MM.1S (cell line): ENCODE measurements around the gene CXXC4.

Source experiments
- DNase-seq: peaks from one replicate; pipeline ENCODE4 v3.0.0-alpha.2; 2015
- H2AFZ ChIP-seq: fragments of 300-600 bp; sonication (generic); 2 replicates; pipeline ENCODE4 v1.6.0; 2016; ENCODE audit warnings: antibody characterized with exemption, low read length
- H3F3A ChIP-seq: fragments of 300-600 bp; sonication (generic); 2 replicates; pipeline ENCODE4 v1.6.1; 2016; ENCODE audit warnings: mild to moderate bottlenecking, antibody characterized with exemption, low read length, moderate library complexity, mixed read lengths; ENCODE audit not compliant: insufficient read depth
- H3K27ac ChIP-seq: fragments of 300-600 bp; sonication (generic); 2 replicates; pipeline ENCODE4 v1.5.1; 2016; ENCODE audit warnings: mild to moderate bottlenecking, low read length
- H3K27me3 ChIP-seq: fragments of 300-600 bp; sonication (generic); replicated peaks from 2 replicates; pipeline ENCODE4 v1.6.0; 2016; ENCODE audit warnings: low read length; ENCODE audit not compliant: insufficient read depth
- H3K36me3 ChIP-seq: fragments of 300-600 bp; sonication (generic); replicated peaks from 2 replicates; pipeline ENCODE4 v1.6.1; 2016; ENCODE audit warnings: mild to moderate bottlenecking, low read length, mixed read lengths; ENCODE audit not compliant: insufficient read depth
- H3K4me1 ChIP-seq: fragments of 300-600 bp; sonication (generic); 2 replicates; pipeline ENCODE4 v1.6.1; 2016; ENCODE audit warnings: low read length, mixed read lengths
- H3K4me2 ChIP-seq: fragments of 300-600 bp; sonication (generic); 2 replicates; pipeline ENCODE4 v1.6.0; 2016; ENCODE audit warnings: low read depth, low read length
- H3K4me3 ChIP-seq: fragments of 300-600 bp; sonication (generic); 2 replicates; pipeline ENCODE4 v1.5.1; 2016; ENCODE audit warnings: low read length, mixed read lengths
- H3K79me2 ChIP-seq: fragments of 300-600 bp; sonication (generic); 2 replicates; pipeline ENCODE4 v1.6.1; 2016; ENCODE audit warnings: mixed run types, low read length, mixed read lengths
- H3K9ac ChIP-seq: fragments of 300-600 bp; sonication (generic); 2 replicates; pipeline ENCODE4 v1.6.1; 2016; ENCODE audit warnings: low read length, mixed read lengths
- H3K9me2 ChIP-seq: fragments of 300-600 bp; sonication (generic); replicated peaks from 2 replicates; pipeline ENCODE4 v1.6.1; 2016; ENCODE audit warnings: mild to moderate bottlenecking, low read length, mixed read lengths; ENCODE audit not compliant: insufficient read depth
- H3K9me3 ChIP-seq: fragments of 300-600 bp; sonication (generic); replicated peaks from 2 replicates; pipeline ENCODE4 v1.6.1; 2016; ENCODE audit warnings: mild to moderate bottlenecking, low read length, mixed read lengths; ENCODE audit not compliant: insufficient read depth
- H4K20me1 ChIP-seq: fragments of 300-600 bp; sonication (generic); 2 replicates; pipeline ENCODE4 v1.6.1; 2016; ENCODE audit warnings: mild to moderate bottlenecking, low read length, moderate library complexity, mixed read lengths; ENCODE audit not compliant: insufficient read depth
- EZH2 ChIP-seq: fragments of 300-600 bp; sonication (generic); optimal IDR thresholded peaks from 2 replicates; pipeline ENCODE3; 2017; ENCODE audit warnings: low read depth, mild to moderate bottlenecking, antibody characterized with exemption, low read length, mixed read lengths
- EZH2phosphoT487 ChIP-seq: fragments of 300-600 bp; sonication (generic); IDR thresholded peaks from 2 replicates; pipeline ENCODE4 v1.6.1; 2018; ENCODE audit warnings: antibody characterized with exemption, low read length
- TF ChIP-seq, protein P1 (sequence below): fragments of 300-600 bp; sonication (generic); IDR thresholded peaks from 2 replicates; pipeline ENCODE4 v1.5.1; 2016; ENCODE audit warnings: antibody characterized with exemption, low read length, mixed read lengths

The CXXC4 gene

GRCh38 chr4:104491481-104492182 is 3.1 kb downstream of the CXXC4 start:
- H3K4me1 ChIP-seq = peaks cover 26% of the 10 kb centered on the region
- DNase-seq = no peak
- peak overlapping the region; percentile 81 for H3K9ac ChIP-seq
- H3F3A ChIP-seq = peaks cover 89% of the 10 kb centered on the region
- H2AFZ ChIP-seq = 0 out of 2 replicates have a peak overlapping the region, but pooled peaks have one; percentile 25
- H3K9me2 ChIP-seq = no peaks in the 10 kb centered on the region
- H3K27ac ChIP-seq = peak overlapping the region; percentile 90
- H3K4me3 ChIP-seq = peak overlapping the region; percentile 68
- no peaks in the 10 kb centered on the region for H3K36me3 ChIP-seq
- H3K27me3 ChIP-seq = no peaks in the 10 kb centered on the region
- H4K20me1 ChIP-seq = no peaks in the 10 kb centered on the region
- no peaks in the 10 kb centered on the region for H3K9me3 ChIP-seq
- peak overlapping the region; percentile 75 for H3K4me2 ChIP-seq
- peaks cover 65% of the 10 kb centered on the region for H3K79me2 ChIP-seq
- TF ChIP-seq EZH2phosphoT487 = no peak
- TF ChIP-seq EZH2 = no peak
- TF ChIP-seq, protein P1, sequence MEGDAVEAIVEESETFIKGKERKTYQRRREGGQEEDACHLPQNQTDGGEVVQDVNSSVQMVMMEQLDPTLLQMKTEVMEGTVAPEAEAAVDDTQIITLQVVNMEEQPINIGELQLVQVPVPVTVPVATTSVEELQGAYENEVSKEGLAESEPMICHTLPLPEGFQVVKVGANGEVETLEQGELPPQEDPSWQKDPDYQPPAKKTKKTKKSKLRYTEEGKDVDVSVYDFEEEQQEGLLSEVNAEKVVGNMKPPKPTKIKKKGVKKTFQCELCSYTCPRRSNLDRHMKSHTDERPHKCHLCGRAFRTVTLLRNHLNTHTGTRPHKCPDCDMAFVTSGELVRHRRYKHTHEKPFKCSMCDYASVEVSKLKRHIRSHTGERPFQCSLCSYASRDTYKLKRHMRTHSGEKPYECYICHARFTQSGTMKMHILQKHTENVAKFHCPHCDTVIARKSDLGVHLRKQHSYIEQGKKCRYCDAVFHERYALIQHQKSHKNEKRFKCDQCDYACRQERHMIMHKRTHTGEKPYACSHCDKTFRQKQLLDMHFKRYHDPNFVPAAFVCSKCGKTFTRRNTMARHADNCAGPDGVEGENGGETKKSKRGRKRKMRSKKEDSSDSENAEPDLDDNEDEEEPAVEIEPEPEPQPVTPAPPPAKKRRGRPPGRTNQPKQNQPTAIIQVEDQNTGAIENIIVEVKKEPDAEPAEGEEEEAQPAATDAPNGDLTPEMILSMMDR = no peak

DNA sequence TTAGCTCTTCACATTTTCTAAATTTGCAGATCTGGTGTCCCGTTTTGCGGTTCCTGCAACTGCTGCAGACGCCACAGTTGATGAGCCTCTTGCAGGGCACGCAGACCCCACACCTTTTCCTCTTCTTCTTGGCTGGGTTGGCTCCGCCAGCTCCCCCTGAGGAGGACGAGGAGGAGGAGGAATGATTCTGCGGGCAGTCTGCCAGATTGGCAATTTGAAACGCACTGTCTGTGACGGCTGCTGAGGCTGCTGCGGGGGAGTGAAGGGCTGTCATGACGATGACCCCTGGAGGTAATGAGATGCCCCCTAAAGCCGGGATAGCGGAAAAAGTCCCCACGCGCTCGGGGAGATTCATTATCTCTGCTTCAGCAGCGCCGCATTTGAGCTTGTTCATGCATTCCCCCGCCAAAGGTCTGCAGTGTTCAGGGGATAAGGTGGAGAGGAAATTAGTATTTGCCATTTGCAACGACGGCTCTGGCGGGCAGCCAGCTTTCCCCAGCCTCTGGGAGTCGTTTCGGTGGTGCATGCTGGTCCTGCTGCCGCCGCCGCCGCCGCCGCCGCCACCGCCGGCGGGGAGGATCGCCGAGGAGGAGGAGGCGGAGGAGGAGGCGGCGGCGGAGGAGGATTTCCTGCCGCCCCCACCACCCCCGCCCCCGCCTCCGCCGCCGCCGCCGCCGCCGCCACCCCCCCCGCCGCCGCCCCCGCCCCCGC is 3.8 kb downstream of the CXXC4 start:
- peak overlapping the region; percentile 98 for H3K27ac ChIP-seq

GRCh38 chr4:104490096-104490769 is 4.5 kb downstream of the CXXC4 start:
- H3K4me2 ChIP-seq = peak overlapping the region; percentile 96
- DNase-seq = peak; percentile 88
- H3K27ac ChIP-seq = peak overlapping the region; percentile 98

More for the DNA sequence above, 3.8 kb downstream of the CXXC4 start:
- peak overlapping the region; percentile 96 for H3K4me2 ChIP-seq
- no peaks in the 10 kb centered on the region for H3K9me3 ChIP-seq
- TF ChIP-seq EZH2 (no peak), EZH2phosphoT487 (no peak)
- TF ChIP-seq, protein P1 = no peak
- peaks cover 23% of the 10 kb centered on the region for H3K4me1 ChIP-seq
- no peaks in the 10 kb centered on the region for H3K27me3 ChIP-seq
- H2AFZ ChIP-seq = peak overlapping the region; percentile 47
- peaks cover 68% of the 10 kb centered on the region for H3K79me2 ChIP-seq
- peak overlapping the region; percentile 82 for H3K4me3 ChIP-seq
- peaks cover 93% of the 10 kb centered on the region for H3F3A ChIP-seq
- no peaks in the 10 kb centered on the region for H3K9me2 ChIP-seq
- H3K36me3 ChIP-seq = no peaks in the 10 kb centered on the region
- H4K20me1 ChIP-seq = no peaks in the 10 kb centered on the region
- DNase-seq = peak; percentile 81
- H3K9ac ChIP-seq = peak overlapping the region; percentile 83

More at GRCh38 chr4:104490096-104490769, 4.5 kb downstream of the CXXC4 start:
- Histone ChIP-seq H3K79me2 (peaks cover 70% of the 10 kb centered on the region), H3K36me3 (no peaks in the 10 kb centered on the region), H3K4me1 (peaks cover 29% of the 10 kb centered on the region), H2AFZ (peak overlapping the region; percentile 47), H3K9me2 (no peaks in the 10 kb centered on the region), H3F3A (peaks cover 87% of the 10 kb centered on the region), H4K20me1 (no peaks in the 10 kb centered on the region), H3K9ac (peak overlapping the region; percentile 83), H3K27me3 (no peaks in the 10 kb centered on the region), H3K4me3 (peak overlapping the region; percentile 82), H3K9me3 (no peaks in the 10 kb centered on the region)
- TF ChIP-seq, protein P1 = no peak
- TF ChIP-seq EZH2phosphoT487 = no peak
- TF ChIP-seq EZH2 = no peak
